GM19351 (cell line): ENCODE results near the gene MYADM.

Experiments
- ATAC-seq: cut with Tn5 transposase; IDR thresholded peaks from one replicate; pipeline ENCODE4 v1.9.1; 2021; ENCODE audit warnings: mild to moderate bottlenecking, moderate library complexity; ENCODE audit not compliant: unreplicated experiment

The MYADM gene

DNA sequence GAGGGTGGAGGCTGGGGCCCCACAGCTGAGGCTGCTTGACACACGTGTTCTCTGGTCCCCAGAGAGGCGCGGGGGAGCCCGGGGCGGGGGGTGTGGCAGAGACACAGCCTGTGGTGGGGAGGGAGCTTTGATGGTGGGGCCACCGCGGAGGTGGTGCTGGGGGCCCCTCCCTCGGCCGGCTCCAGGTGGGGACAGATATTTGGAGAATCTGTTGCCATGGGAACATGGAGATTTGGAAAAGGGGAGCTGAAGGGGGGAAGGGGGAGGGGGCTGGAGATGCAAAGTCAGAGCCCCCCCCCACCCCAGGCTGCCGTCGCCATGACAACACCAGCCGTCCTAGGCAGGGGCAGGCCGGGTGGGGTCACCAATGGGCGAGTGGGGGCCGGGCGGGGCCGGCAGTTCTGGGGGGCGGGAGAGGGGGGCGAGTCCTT, 15.6 kb downstream of the MYADM start:
- ATAC-seq = no peak

DNA sequence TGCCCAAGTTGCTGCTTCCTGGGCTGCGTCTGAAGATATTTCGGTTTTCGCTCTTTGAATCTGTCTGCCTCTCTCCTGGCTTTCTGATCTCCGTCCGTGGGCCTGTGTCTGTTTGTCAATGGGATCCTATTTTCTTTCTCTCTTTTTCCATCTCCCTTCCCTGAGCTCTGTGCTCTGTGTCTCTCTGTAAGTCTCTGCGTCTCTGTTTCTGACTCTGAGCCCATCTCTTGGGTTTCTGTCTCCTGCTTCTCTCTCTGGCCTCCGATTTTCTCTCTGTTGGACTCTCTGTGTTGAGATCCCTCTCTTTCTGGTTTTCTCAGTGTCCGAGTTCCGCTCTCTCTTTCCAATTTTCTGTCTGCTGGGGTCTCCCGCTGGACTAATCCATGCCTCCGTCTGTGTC, 16.1 kb downstream of the MYADM start:
- no peak for ATAC-seq

DNA sequence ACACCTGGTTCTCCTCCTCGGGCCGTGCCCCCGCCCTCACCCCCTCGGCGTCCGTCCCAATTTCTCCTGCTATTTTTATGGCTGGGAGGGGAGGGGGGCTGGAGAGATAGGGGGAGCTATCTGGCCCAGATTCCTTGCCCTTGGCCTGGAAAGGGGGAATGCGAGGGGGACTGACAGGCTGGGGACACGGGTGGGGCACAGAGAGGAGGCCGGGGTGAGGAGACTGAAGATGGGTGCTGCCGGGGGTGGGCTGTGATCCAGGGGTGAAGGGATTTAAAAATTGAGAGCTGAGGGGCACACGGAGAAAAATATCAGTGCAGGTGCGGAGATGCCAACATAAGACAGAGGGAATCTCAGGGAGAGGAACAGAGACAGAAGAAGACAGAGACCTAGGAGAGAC, 16.6 kb downstream of the MYADM start:
- no peak for ATAC-seq

DNA sequence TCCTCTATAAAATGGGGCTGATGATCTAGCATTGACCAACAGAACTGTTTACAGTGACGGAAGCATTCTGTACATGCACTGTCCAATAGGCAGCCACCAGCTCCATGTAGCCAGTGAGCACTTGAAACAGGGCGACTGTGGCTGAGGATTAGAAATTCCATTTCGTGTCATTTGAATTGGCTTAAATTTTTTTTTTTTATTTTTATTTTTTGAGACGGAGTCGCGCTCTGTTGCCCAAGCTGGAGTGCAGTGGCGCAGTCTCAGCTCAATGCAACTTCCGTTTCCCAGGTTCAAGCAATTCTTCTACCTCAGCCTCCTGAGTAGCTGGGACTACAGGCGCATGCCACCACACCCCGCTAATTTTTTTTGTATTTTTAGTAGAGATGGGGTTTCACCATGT, 17.4 kb downstream of the MYADM start:
- no peak for ATAC-seq

DNA sequence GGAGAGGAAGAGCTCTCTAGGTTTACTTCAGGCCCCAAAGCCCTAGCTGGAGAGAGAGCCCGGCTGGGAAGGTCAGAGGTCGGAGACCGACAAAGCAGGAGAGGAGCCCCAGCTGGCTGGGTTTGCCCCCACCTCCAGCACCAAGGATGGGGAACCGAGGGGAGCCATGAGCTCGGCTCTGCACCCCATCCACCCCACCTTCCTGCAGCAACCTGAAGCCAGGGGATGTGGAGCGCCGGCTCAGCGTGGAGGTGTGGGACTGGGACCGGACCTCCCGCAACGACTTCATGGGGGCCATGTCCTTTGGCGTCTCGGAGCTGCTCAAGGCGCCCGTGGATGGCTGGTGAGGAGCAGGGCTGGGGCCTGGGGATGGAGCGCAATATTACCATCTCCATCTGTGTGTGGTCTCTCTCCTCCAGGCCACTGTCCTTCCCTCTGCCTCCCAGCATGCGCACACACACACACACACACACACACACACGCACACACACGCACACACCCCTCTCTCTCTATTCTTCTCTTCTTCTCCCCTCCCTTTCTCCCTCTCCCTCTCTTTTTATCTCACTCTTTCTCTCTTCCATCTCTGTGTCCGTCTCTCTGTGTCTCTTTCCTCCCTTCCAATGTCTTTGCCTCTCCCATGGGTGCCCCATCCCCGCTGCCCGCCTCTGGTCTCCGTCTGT, 24.8 kb downstream of the MYADM start:
- no peak for ATAC-seq

DNA sequence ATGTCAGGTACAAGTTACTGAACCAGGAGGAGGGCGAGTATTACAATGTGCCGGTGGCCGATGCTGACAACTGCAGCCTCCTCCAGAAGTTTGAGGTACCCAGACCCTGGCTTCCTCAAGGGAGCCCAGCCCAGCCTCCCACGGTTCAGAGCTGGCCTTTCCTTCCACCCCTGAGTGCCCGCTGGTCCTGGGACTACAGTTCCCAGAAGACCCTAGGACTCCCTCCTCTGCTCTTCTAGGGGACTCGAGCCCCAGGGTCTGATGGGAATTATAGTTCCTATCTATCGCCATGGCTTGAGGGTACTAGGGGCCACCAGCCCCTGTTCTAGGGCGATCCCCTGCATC, 25.3 kb downstream of the MYADM start:
- no peak for ATAC-seq

DNA sequence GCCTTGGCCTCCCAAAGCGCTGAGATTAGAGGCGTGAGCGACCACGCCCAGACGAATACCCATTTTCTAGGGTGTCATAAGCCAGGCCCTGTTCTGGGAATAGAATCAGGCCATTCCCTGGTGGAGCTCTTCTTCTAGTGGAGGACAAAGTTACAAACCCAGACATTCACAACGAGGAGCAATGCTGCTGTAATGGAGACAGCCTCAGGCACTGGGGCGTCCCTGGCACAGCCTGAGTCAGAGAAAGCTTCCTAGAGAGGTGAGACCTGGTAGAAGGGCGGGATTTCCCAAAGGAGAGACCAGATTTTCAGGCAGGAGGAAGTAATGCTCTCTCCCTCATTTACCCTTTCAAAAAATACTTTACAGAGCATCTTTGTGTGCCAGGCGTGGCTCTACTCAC, 27.0 kb downstream of the MYADM start:
- ATAC-seq = no peak

DNA sequence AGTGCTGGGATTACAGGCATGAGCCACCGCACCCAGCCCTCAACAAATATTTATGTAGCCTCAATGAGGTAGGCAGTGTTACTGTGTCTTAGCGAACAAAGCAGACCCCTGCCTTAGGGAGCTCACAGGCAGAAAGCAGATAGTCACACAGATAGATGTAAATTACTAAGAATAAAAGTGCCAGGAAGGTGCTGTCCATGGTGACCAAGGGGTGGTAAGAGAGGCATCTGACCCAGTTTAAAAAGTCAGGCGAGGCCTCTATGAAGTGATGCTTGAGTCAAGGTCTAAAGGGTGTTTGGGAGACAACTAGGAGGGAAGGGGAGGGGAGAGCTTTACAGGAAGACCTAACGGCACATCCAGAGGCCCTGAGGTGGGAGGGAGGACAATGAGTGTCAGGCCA, 29.0 kb downstream of the MYADM start:
- no peak for ATAC-seq

DNA sequence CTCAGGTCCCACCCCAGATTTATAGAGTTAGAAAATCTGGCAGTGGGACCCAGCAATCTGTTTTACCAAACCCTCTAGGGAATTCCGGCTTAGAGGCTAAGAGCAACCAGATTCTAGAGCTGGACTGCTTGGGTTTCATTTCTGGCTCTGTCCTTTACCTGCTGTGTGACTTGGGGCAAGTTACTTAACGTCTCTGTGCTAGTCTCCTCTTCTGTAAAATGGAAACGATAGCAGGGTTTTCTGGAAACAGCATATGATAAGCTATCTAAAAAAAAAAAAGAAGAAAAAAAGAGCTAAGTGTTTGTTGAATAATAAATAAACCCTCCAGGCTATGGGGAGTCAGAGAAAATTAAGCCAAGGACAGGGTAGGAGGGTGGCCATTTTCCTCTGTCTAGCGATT, 29.8 kb downstream of the MYADM start:
- ATAC-seq = no peak

DNA sequence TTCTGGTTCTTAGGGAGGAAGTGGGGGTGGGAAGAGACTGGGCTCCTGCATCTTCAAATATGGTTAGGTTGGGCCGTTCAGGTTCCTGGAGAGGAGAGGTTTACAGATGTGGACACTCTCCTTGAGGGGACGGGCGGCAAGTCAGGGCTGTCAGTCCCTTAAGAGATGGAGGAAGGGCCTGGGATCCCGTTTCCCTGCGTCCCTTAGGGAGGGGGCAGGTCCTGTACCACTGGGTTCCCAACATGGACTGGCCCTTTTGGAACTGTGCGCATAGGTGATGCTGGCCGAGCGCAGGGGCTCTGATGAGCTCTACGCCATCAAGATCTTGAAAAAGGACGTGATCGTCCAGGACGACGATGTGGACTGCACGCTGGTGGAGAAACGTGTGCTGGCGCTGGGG, 30.5 kb downstream of the MYADM start:
- ATAC-seq = no peak

DNA sequence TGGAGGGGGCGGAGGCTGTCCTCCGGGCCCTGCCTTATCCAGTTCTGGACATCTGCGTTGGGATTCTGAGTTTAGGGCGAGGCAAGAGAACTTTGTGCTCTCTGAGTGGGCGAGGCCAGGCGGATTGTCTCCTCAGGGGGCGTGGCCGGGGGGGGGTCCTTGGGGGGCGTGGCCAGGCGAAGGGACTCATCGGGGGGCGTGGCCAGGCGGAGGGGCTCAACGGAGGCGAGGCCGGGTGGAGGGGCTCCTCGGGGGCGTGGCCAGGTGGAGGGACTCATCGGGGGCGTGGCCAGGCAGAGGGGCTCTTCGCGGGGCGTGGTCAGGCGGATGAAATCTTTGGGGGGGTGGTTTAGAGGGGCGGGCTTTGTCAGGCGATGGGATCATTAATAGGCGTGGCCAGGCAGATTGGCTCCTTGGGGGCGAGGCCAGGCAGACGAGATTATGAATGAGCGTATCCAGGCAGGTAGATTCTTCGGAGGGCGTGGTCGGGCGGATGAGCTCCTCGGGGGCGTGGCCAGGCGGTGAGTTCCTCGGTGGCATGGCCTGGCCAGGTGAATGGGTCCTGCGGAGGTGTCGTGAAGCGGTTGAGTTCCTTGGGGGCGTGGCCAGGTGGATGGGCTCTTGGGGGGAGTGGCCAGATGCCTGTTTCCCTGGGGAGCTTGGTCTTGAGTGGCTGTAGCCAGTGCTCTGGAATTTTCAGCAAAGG, 31.1 kb downstream of the MYADM start:
- ATAC-seq = no peak

DNA sequence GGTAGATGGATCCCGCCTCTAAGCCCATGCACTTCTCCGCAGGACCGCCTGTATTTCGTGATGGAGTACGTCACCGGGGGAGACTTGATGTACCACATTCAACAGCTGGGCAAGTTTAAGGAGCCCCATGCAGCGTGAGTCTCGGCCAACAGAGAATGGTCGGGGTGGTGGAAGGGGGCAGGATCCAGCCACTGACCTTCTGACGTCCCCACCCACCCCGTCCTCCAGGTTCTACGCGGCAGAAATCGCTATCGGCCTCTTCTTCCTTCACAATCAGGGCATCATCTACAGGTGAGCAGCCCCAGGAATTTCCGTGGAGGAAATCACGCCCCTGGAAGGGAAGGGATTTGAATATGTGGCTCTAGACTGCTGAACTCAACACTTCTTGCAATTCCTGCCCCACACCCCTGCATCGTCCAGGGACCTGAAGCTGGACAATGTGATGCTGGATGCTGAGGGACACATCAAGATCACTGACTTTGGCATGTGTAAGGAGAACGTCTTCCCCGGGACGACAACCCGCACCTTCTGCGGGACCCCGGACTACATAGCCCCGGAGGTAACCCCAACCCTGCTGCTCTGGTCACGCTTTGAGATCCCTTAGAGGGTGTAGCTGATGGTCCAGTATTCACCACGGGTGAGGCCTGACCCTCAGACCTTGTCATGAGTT, 32.6 kb downstream of the MYADM start:
- no peak for ATAC-seq

DNA sequence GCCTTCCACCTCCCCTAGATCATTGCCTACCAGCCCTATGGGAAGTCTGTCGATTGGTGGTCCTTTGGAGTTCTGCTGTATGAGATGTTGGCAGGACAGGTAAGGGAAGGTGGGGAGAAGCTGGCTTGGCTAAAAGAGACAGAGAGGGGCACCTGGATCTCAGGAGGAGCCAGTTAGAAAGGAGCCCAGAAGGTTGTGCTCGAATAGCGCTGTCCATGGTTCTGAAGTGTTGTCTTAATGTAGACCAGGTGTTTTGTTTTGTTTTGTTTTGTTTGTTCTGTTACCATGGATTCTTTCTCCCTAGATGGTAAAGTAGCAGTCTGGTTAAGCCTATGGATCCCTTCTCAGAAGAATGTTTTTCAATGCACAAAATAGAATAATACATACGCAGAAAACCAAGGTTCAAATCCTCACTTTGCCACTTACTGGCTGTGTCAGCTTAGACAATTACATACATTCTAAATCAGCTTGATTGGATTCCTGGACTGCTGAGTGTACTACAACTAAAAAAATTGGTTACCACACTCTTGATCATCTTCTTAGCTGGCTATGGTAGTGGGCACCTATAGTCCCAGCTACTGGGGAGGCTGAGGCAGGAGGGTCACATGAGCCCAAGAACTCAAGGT, 35.5 kb downstream of the MYADM start:
- ATAC-seq = no peak

DNA sequence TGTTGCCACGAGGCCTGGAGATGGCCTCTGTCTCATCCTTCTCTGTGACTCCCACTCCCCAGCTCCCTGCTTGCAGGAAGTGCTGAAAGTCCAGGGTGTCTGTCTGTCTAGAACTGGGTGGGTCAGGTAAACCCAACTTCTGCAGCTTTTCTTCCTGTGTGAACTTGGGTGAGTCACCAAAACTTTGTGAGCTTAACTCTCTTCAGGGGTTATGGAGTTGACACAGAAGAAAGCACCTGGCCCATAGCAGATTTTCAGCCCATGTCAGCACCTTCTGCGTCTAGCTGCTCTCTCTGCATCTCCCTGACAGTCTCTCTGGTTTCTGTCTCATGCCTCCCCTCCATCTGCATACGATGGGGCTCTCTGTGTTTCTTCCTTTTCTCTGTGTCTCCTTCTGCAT, 37.2 kb downstream of the MYADM start:
- ATAC-seq = no peak

DNA sequence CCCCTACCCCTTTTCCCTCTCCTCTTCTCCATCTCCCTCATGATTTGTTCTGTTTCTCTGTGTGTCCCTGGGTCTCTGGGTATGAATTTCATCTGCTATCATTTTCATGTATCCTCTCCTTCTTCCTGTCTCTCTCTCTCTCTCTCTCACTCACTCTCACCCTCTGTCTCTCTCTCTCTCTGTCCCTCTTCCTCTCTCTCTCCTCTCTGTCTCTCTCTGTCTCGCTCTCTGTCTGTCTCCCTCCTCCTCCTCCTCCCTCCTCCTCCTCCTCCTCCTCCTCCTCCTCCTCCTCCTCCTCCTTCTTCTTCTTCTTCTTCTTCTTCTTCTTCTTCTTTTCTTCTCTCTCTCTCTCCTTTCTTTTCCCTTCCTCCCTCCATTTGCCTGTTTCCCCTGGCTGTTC, 38.1 kb downstream of the MYADM start:
- ATAC-seq = no peak

DNA sequence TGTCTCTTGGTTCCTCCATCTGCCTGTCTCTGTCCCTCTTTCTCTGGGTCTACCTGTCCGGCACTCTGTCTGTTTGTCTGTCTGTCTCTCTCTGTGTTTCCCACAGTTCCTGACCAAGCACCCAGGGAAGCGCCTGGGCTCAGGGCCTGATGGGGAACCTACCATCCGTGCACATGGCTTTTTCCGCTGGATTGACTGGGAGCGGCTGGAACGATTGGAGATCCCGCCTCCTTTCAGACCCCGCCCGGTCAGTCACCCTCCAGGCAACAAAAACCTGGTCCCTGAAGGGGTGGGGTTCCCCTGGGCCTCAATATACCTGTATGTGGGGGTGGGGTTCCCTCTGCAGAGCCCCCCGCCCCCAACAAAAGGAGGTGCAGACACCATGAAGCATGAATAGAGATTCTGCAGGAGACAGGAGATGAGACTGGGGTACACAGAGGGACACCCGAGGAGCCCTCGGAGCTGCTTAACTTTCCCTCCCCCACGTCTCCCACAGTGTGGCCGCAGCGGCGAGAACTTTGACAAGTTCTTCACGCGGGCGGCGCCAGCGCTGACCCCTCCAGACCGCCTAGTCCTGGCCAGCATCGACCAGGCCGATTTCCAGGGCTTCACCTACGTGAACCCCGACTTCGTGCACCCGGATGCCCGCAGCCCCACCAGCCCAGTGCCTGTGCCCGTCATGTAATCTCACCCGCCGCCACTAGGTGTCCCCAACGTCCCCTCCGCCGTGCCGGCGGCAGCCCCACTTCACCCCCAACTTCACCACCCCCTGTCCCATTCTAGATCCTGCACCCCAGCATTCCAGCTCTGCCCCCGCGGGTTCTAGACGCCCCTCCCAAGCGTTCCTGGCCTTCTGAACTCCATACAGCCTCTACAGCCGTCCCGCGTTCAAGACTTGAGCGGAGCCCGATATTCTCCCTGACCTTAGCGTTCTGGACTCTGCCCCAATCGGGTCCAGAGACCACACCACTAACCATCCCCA, 38.8 kb downstream of the MYADM start:
- ATAC-seq = no peak

DNA sequence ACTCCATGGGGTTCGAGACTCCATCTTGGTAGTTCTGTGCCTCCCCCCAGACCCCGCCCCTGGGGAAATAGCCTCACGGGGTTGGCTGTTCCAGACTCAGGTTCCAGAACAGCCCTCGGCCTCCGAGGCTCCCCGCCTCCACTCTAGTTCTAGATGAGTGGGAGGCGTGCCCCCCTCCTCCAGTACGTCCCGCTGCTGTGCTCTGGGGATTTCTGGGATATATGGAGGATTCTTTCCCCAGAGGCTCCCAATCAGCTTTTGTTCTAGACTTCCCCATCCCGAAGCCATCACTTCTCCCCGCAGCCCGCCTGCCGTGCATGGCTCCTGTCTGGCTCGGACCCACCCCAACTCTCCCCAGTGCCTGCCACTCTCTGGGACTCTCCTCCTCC, 39.5 kb downstream of the MYADM start:
- ATAC-seq = no peak

DNA sequence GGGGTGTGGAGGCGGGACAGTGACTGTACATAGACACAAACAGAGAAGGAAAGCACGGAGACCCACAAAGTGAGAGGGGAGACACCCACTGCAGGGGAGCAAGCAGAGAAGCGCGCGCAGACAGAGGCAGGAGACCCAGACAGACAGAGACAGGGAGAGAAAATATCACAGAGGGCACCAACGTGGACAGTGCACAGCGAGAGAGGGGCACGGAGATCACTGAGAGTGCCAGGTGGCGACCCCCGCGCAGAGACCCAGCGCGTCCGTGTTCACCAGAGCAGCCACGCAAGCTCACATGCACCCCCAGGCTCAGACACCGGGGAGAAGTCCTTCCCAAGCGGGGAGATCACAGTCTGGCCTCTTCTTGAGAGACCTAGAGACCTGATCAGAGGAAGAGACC, 40.0 kb downstream of the MYADM start:
- ATAC-seq = no peak

DNA sequence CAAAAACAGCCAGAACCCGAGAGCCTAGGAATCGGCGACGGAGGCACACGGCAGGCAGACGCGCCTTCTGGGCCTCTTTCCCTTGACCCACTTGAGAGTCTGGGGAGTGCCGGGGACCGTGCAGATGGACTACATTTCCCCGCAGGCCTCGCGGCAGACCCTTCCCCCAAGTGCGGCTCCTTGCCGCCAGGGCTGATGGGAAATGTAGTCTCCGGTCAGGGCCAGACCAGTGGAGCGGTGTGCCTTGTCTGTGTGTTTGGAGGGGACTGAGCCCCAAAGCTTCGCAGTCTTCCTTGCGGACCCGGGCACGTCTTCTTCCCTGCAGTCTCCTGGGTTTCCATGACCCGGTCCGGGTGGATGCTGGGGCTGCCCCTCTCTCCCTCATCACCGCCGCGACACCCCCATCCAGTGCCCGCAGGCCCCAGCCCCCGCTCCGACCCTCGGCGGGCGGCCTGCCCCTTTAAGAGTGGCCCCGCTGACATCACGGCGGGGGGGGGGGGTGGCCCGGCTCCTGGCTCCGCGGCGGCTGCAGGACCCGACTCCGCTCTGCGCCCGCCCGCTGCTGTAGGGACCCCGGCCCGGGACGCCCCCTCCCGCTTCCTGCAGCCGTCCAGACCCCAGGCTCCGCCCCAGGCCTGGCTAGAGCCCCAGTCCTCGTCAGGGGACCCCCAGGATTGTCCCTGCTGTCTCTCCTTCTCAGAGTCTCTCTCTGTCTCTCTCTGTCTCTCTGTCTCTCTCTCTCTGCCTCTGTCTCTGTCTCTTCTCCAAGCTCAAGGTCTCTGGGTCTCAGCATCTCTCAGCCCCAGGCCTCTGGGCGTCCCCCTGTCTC, 40.6 kb downstream of the MYADM start:
- ATAC-seq = no peak

DNA sequence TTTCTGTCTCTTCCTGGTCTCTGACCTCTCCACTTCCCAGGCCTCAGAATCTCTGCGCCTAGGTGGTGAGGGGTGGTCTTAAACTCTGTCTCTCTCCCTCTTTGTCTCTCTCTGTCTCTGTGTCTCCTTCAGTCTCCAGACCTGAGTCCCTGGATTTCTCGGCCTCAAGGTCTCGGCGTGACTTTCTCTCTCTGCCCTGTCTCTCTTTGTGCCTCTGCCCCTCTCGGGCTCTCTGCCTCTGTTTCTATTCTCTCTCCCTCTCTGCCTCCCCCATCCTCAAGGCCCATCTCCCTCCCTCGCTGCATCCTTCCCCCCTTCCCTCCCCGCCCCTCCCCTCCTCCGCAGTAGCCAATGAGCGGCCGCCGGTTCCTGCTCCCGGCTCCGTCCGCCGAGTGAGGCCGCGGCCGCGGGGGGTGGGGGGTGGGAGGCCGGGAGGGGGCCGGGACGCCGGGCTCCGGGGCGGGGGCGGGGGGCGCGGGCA, 41.3 kb downstream of the MYADM start, which contains the start of gene CACNG7:
Gene CACNG7, plus strand, starts transcription at position 344 of the 481 bp plus-strand sequence. CDS start 3,554 bp downstream, outside the sequence.
- ATAC-seq = no peak
